Natural killer cell (primary cell): ENCODE results near the gene ROBO1. TPM values are rescaled to one million over a fixed set of nuclear protein-coding genes. Genes with fewer than 3 reads are reported as not detected.

Source experiments
- ATAC-seq, 3 donors: fragments of 150-1000 bp in 2 of 3; fragments of 200-7000 bp in 1 of 3; cut with Tn5 transposase; 1 replicate in 1 of 3; 2 replicates in 2 of 3; pipeline ENCODE4 v1.10.0; 2021; ENCODE audit warnings: mild to moderate bottlenecking in 2 of 3, moderate library complexity in 2 of 3
- DNase-seq, 2 donors: peaks; one replicate each; pipeline versions ENCODE4 v3.0.0 to v3.0.0-alpha.2; 2013 to 2021; ENCODE audit warnings: mixed read lengths in 1 of 2
- H3K27ac ChIP-seq: one replicate; pipeline ENCODE4 v1.5.1; 2013; ENCODE audit warnings: mild to moderate bottlenecking, low read length
- H3K27me3 ChIP-seq: one replicate; pipeline ENCODE4 v1.6.1; 2013; ENCODE audit warnings: low read length; ENCODE audit not compliant: control insufficient read depth, insufficient read depth
- H3K36me3 ChIP-seq: one replicate; pipeline ENCODE4 v1.6.1; 2013; ENCODE audit warnings: low read length; ENCODE audit not compliant: control insufficient read depth, insufficient read depth
- H3K4me1 ChIP-seq: one replicate; pipeline ENCODE4 v1.6.1; 2013; ENCODE audit warnings: low read length; ENCODE audit not compliant: control insufficient read depth, insufficient read depth
- H3K4me3 ChIP-seq: one replicate; pipeline ENCODE4 v1.5.1; 2013; ENCODE audit warnings: low read length
- H3K9me3 ChIP-seq: one replicate; pipeline ENCODE4 v1.6.1; 2013; ENCODE audit warnings: low read length; ENCODE audit not compliant: control insufficient read depth, insufficient read depth
- H3K27ac Mint-ChIP-seq, 2 donors: one replicate each; pipeline ENCODE4 v1.8.0; 2022; ENCODE audit warnings: mild to moderate bottlenecking in 2 of 2, mixed read lengths in 2 of 2, moderate library complexity in 1 of 2
- H3K27me3 Mint-ChIP-seq, 2 donors: one replicate each; pipeline ENCODE4 v1.8.0; 2022; ENCODE audit warnings: low read depth in 2 of 2, mixed read lengths in 2 of 2
- H3K36me3 Mint-ChIP-seq: one replicate; pipeline ENCODE4 v1.8.0; 2022; ENCODE audit warnings: mixed read lengths
- H3K4me1 Mint-ChIP-seq, 2 donors: one replicate each; pipeline ENCODE4 v1.8.0; 2022; ENCODE audit warnings: mixed read lengths in 2 of 2
- H3K4me3 Mint-ChIP-seq: one replicate; pipeline ENCODE4 v1.8.0; 2022; ENCODE audit warnings: mild to moderate bottlenecking, moderate library complexity, mixed read lengths
- H3K9me3 Mint-ChIP-seq, 2 donors: one replicate each; pipeline ENCODE4 v1.8.0; 2022; ENCODE audit warnings: mixed read lengths in 2 of 2
- WGBS: methylation state at CpG from one replicate; pipeline ENCODE4 v1.1.7; 2013; ENCODE audit warnings: missing lambda C conversion rate; ENCODE audit not compliant: insufficient coverage; 5-methylcytosine and 5-hydroxymethylcytosine counted together
- intact Hi-C: fragments of 100-400 bp; cut with micrococcal nuclease; formaldehyde crosslinking; loops from one replicate; pipeline ENCODE4 v1.14.2; 2022
- total RNA-seq, 4 donors: library from RNA; stranded (reverse); fragments of 120-200 nt in 1 of 4; gene quantifications; one replicate each; pipeline versions ENCODE4 v1.2.3 to v1.2.4, GENCODE V29; 2013 to 2022
- TF ChIP-seq, protein P1 (sequence below): fragments of 200-600 bp; IDR thresholded peaks from one replicate; pipeline ENCODE4 v1.8.0; 2022; ENCODE audit warnings: antibody characterized with exemption

The ROBO1 gene
- total RNA-seq, 3 donors from 2014 or later (not counting 1 experiment from before 2014, with no cell fraction given) = 0.07 TPM; not detected in 2

DNA sequence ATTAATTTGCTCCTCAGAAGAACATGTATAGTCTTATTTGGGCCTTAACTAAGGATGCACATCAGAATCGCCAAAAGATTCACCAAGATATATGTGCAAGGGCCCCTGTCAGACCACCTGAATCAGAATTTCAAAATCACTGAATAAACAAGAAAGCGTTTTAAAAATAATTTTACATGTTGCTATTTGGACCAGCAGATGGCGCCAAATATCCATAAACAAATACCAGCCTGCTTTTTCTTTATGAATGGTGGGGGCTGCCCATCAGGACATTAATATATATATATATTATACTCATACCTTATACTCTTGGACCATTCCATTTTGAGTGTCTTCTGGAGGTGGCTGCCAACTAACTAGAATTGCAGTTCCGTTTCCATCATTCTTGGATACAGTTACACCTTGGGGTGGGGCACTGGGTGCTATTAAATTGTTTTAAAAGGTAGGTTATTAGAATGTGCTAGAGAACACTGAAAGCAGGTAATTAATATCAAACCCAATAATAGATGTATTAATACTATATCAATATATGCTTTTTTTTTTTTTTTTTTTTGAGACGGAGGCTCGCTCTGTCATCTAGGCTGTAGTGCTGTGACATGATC, 1108.3 kb downstream of the ROBO1 start:
- H3K4me1 Mint-ChIP-seq = no peaks in the 10 kb centered on the region
- no peak overlapping the region for H3K4me3 Mint-ChIP-seq

GRCh38 chr3:78647726-78648125, 1120.1 kb downstream of the ROBO1 start:
- intact Hi-C loops = no loop called here
- TF ChIP-seq, protein P1, sequence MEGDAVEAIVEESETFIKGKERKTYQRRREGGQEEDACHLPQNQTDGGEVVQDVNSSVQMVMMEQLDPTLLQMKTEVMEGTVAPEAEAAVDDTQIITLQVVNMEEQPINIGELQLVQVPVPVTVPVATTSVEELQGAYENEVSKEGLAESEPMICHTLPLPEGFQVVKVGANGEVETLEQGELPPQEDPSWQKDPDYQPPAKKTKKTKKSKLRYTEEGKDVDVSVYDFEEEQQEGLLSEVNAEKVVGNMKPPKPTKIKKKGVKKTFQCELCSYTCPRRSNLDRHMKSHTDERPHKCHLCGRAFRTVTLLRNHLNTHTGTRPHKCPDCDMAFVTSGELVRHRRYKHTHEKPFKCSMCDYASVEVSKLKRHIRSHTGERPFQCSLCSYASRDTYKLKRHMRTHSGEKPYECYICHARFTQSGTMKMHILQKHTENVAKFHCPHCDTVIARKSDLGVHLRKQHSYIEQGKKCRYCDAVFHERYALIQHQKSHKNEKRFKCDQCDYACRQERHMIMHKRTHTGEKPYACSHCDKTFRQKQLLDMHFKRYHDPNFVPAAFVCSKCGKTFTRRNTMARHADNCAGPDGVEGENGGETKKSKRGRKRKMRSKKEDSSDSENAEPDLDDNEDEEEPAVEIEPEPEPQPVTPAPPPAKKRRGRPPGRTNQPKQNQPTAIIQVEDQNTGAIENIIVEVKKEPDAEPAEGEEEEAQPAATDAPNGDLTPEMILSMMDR = no peak
- no peaks in the 10 kb centered on the region for H3K4me1 ChIP-seq
- no CpG with 5 or more reads among the region's 2 CpGs for WGBS
- Mint-ChIP-seq H3K27me3 (no peaks in the 10 kb centered on the region), H3K4me1 (no peaks in the 10 kb centered on the region), H3K36me3 (no peaks in the 10 kb centered on the region), H3K27ac (no peak overlapping the region), H3K9me3 (no peaks in the 10 kb centered on the region), H3K4me3 (no peak overlapping the region)
- no peaks in the 10 kb centered on the region for H3K36me3 ChIP-seq
- no peak overlapping the region for H3K27ac ChIP-seq
- H3K27me3 ChIP-seq = no peaks in the 10 kb centered on the region
- ATAC-seq (no peak), DNase-seq (no peak)
- no peak overlapping the region for H3K4me3 ChIP-seq
- no peaks in the 10 kb centered on the region for H3K9me3 ChIP-seq

More for the DNA sequence above, 1108.3 kb downstream of the ROBO1 start:
- Histone ChIP-seq H3K27ac (no peak overlapping the region), H3K27me3 (no peaks in the 10 kb centered on the region), H3K36me3 (no peaks in the 10 kb centered on the region), H3K4me1 (no peaks in the 10 kb centered on the region), H3K9me3 (no peaks in the 10 kb centered on the region), H3K4me3 (no peak overlapping the region)
- ATAC-seq (no peak), DNase-seq (peak in 1 of 2 donors; percentile 50)
- WGBS = 67% methylated on average over 3 of the region's 6 CpGs
- Mint-ChIP-seq H3K9me3 (no peaks in the 10 kb centered on the region), H3K36me3 (no peaks in the 10 kb centered on the region), H3K27ac (no peak overlapping the region), H3K27me3 (no peaks in the 10 kb centered on the region)
- intact Hi-C loops = no loop called here
- TF ChIP-seq, protein P1 = peak; percentile 42

DNA sequence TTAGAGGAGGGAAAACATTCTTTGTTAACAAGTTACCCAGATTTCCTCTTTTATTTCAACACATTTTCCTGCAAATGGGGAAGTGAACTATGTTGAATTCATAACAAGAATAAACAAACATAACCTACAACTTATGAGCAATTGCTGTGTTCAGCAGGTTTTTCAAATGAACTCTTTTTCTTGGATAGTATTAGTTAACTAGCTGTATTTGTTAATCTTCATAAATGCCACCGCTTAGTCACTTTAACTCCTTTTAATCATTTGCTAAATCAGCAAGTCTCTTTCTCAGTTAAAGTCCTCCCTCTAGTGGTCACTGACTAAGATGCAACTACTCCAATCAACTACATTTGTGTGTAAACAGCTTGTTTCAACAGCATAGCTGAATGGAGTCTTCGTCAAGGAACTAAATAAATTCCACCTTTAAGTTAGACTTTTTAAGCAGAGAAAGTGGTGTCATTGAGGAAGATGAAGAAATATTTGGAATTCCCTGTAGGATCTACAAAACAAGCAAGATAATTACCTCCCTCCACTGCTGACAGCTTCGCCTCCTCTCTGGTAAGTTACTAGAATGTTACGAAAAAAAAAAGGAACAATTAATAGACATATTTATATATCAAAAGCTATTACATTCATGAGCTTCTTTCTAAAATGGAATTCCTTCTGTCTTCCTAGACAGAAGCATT, 1122.0 kb downstream of the ROBO1 start:
- intact Hi-C loops = no loop called here
- ATAC-seq (no peak), DNase-seq (peak in 1 of 2 donors; percentile 27)
- WGBS = 31% methylated on average over 2 of the region's 4 CpGs
- H3K36me3 ChIP-seq = no peaks in the 10 kb centered on the region
- no peaks in the 10 kb centered on the region for H3K27me3 ChIP-seq
- Mint-ChIP-seq H3K27ac (no peak overlapping the region), H3K4me1 (no peaks in the 10 kb centered on the region), H3K36me3 (no peaks in the 10 kb centered on the region), H3K27me3 (no peaks in the 10 kb centered on the region), H3K9me3 (no peaks in the 10 kb centered on the region), H3K4me3 (no peak overlapping the region)
- no peaks in the 10 kb centered on the region for H3K4me1 ChIP-seq
- H3K9me3 ChIP-seq = no peaks in the 10 kb centered on the region
- H3K27ac ChIP-seq = no peak overlapping the region
- H3K4me3 ChIP-seq = no peak overlapping the region
- TF ChIP-seq, protein P1 = peak; percentile 55
